Mesenchymal stem cell (in vitro differentiated cells and primary cell): Measurements from ENCODE around the gene ABHD17C.

Source experiments
- DNase-seq: peaks from one replicate; pipeline ENCODE4 v3.0.0-alpha.2; 2013
- H2AFZ ChIP-seq: one replicate; pipeline ENCODE4 v1.6.1; 2013; ENCODE audit warnings: low read depth, mild to moderate bottlenecking, control low read depth, inconsistent platforms, low read length, moderate library complexity
- H2AK5ac ChIP-seq: 2 replicates; pipeline ENCODE4 v1.6.1; 2013; ENCODE audit warnings: low read length, moderate library complexity, mild to moderate bottlenecking, inconsistent platforms; ENCODE audit not compliant: severe bottlenecking
- H2BK120ac ChIP-seq: one replicate; pipeline ENCODE4 v1.6.1; 2013; ENCODE audit warnings: low read depth, mild to moderate bottlenecking, inconsistent platforms, low read length, moderate library complexity
- H2BK12ac ChIP-seq, 2 experiments: one replicate each; pipeline ENCODE4 v1.6.1; 2013; ENCODE audit warnings: inconsistent platforms in 2 of 2, low read length in 2 of 2, mild to moderate bottlenecking in 2 of 2, moderate library complexity in 2 of 2, control low read depth in 1 of 2
- H2BK15ac ChIP-seq: one replicate; pipeline ENCODE4 v1.6.1; 2013; ENCODE audit warnings: mild to moderate bottlenecking, low read depth, inconsistent platforms; ENCODE audit not compliant: poor library complexity, severe bottlenecking
- H2BK5ac ChIP-seq: 2 replicates; pipeline ENCODE4 v1.6.1; 2013; ENCODE audit warnings: low read depth, mild to moderate bottlenecking, low read length, control low read depth, inconsistent platforms; ENCODE audit not compliant: poor library complexity, severe bottlenecking
- H3K14ac ChIP-seq, 2 experiments: one replicate each; pipeline ENCODE4 v1.6.1; 2013; ENCODE audit warnings: inconsistent platforms in 2 of 2, low read length in 2 of 2, control low read depth in 1 of 2, mild to moderate bottlenecking in 1 of 2, moderate library complexity in 1 of 2
- H3K18ac ChIP-seq, 2 experiments: one replicate each; pipeline ENCODE4 v1.6.1; 2013; ENCODE audit warnings: inconsistent platforms in 2 of 2, low read length in 2 of 2, control low read depth in 1 of 2, low read depth in 1 of 2, mild to moderate bottlenecking in 1 of 2
- H3K23ac ChIP-seq, 2 experiments: one replicate each; pipeline ENCODE4 v1.6.1; 2013; ENCODE audit warnings: inconsistent platforms in 2 of 2, low read length in 2 of 2, mild to moderate bottlenecking in 2 of 2, moderate library complexity in 2 of 2, control low read depth in 1 of 2
- H3K27ac ChIP-seq: 2 replicates; pipeline ENCODE4 v1.5.1; 2013; ENCODE audit warnings: mild to moderate bottlenecking, moderate library complexity, low read length, control low read depth, inconsistent platforms; ENCODE audit not compliant: poor library complexity, severe bottlenecking
- H3K27me3 ChIP-seq, 2 experiments: 2 replicates each; pipeline versions ENCODE4 v1.6.1 to v1.7.0; 2013; ENCODE audit warnings: low read length in 2 of 2, mild to moderate bottlenecking in 2 of 2, moderate library complexity in 2 of 2, control low read depth in 1 of 2, inconsistent platforms in 1 of 2; ENCODE audit not compliant: control insufficient read depth in 1 of 2, insufficient read depth in 1 of 2
- H3K36me3 ChIP-seq, 2 experiments: 2 replicates each; pipeline versions ENCODE4 v1.6.1 to v1.7.0; 2013; ENCODE audit warnings: low read length in 2 of 2, control low read depth in 1 of 2, inconsistent platforms in 1 of 2, low read depth in 1 of 2, mild to moderate bottlenecking in 1 of 2; ENCODE audit not compliant: insufficient read depth in 2 of 2, control insufficient read depth in 1 of 2
- H3K4ac ChIP-seq, 2 experiments: one replicate each; pipeline ENCODE4 v1.6.1; 2013; ENCODE audit warnings: inconsistent platforms in 2 of 2, low read length in 2 of 2, mild to moderate bottlenecking in 2 of 2, moderate library complexity in 2 of 2, control low read depth in 1 of 2, low read depth in 1 of 2
- H3K4me1 ChIP-seq: 2 replicates; pipeline ENCODE4 v1.6.1; 2013; ENCODE audit warnings: low read depth, low read length, control low read depth; ENCODE audit not compliant: control insufficient read depth, insufficient read depth
- H3K4me2 ChIP-seq: 2 replicates; pipeline ENCODE4 v1.6.1; 2013; ENCODE audit warnings: low read length, mild to moderate bottlenecking, inconsistent platforms; ENCODE audit not compliant: poor library complexity, severe bottlenecking
- H3K4me3 ChIP-seq, 2 experiments: 2 replicates each; pipeline versions ENCODE4 v1.5.1 to v1.7.0; 2013; ENCODE audit warnings: low read length in 2 of 2, mild to moderate bottlenecking in 2 of 2, control low read depth in 1 of 2, low read depth in 1 of 2; ENCODE audit not compliant: insufficient read depth in 1 of 2
- H3K79me1 ChIP-seq: replicated peaks from 2 replicates; pipeline ENCODE4 v1.6.1; 2013; ENCODE audit warnings: mild to moderate bottlenecking, control low read depth, low read length, inconsistent platforms; ENCODE audit not compliant: poor library complexity, severe bottlenecking
- H3K9ac ChIP-seq: 2 replicates; pipeline ENCODE4 v1.7.0; 2013; ENCODE audit warnings: mild to moderate bottlenecking, low read length, moderate library complexity
- H3K9me3 ChIP-seq: 2 replicates; pipeline ENCODE4 v1.7.0; 2013; ENCODE audit warnings: mild to moderate bottlenecking, low read length; ENCODE audit not compliant: control insufficient read depth
- H4K8ac ChIP-seq: one replicate; pipeline ENCODE4 v1.6.1; 2013; ENCODE audit warnings: inconsistent platforms, mild to moderate bottlenecking, low read length, moderate library complexity
- H4K91ac ChIP-seq: one replicate; pipeline ENCODE4 v1.6.1; 2013; ENCODE audit warnings: mild to moderate bottlenecking, low read length, inconsistent platforms
- WGBS: methylation state at CpG from one replicate; pipeline ENCODE4 v1.1.7; 2013; ENCODE audit warnings: mixed read lengths; 5-methylcytosine and 5-hydroxymethylcytosine counted together

Gene ABHD17C

GRCh38 chr15:80769153-80769828 lies 74.2 kb downstream of the ABHD17C start:
- 85% methylated on average over 7 of the region's 7 CpGs for WGBS
- Histone ChIP-seq H2BK12ac (no peak overlapping the region), H2AK5ac (no peak overlapping the region), H2BK5ac (no peak overlapping the region), H3K23ac (no peak overlapping the region), H2BK15ac (no peak overlapping the region), H3K27me3 (no peaks in the 10 kb centered on the region), H3K9ac (no peak overlapping the region), H2BK120ac (no peak overlapping the region), H3K4me3 (no peak overlapping the region), H3K14ac (no peak overlapping the region), H3K4me1 (no peaks in the 10 kb centered on the region), H3K4me2 (no peak overlapping the region), H3K18ac (no peak overlapping the region), H4K8ac (no peak overlapping the region), H3K36me3 (no peaks in the 10 kb centered on the region), H3K27ac (no peak overlapping the region), H2AFZ (no peak overlapping the region), H4K91ac (no peak overlapping the region), H3K9me3 (no peaks in the 10 kb centered on the region), H3K79me1 (no peaks in the 10 kb centered on the region), H3K4ac (no peak overlapping the region)
- DNase-seq, result no peak

- no peak overlapping the region for H3K4me3 ChIP-seq
- no peak overlapping the region for H3K18ac ChIP-seq
- H3K27me3 ChIP-seq, result no peaks in the 10 kb centered on the region
- no peak overlapping the region for H3K4me2 ChIP-seq
- H4K8ac ChIP-seq, result peak overlapping the region; percentile 49
- H3K79me1 ChIP-seq, result no peaks in the 10 kb centered on the region
- no peak overlapping the region for H2BK5ac ChIP-seq
- H3K4me1 ChIP-seq, result no peaks in the 10 kb centered on the region
- no peak for DNase-seq
- H2BK12ac ChIP-seq, result no peak overlapping the region
- no peaks in the 10 kb centered on the region for H3K9me3 ChIP-seq
- no peak overlapping the region for H4K91ac ChIP-seq
- H2BK120ac ChIP-seq, result no peak overlapping the region
- H2AK5ac ChIP-seq, result no peak overlapping the region
- H3K9ac ChIP-seq, result no peak overlapping the region
- 94% methylated on average over 6 of the region's 7 CpGs for WGBS
- H2AFZ ChIP-seq, result no peak overlapping the region
- H2BK15ac ChIP-seq, result no peak overlapping the region
- no peak overlapping the region for H3K4ac ChIP-seq
- no peaks in the 10 kb centered on the region for H3K36me3 ChIP-seq
- no peak overlapping the region for H3K27ac ChIP-seq
- H3K23ac ChIP-seq, result no peak overlapping the region
- H3K14ac ChIP-seq, result no peak overlapping the region
Measured at GRCh38 chr15:80769829-80770705, 75.0 kb downstream of the ABHD17C start.

DNA sequence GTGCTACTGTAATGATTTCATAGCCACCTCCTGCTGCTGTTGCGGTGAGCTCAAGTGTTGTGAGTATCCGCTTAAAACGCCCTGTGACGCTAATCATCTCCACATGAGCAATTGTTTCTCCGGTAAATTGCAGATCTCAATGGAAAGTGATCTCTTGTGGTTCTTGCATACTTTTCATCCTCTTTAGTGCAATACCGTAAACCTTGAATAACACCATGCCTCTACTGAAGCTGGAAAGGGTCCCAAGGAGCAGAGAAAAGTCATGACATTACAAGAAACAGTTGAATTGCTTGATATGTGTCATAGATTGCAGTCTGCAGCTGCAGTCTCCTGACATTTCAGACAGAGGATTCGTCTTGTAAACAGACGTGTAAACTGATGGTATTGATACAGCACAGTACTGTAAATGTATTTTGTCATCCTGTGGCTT lies 78.0 kb downstream of the ABHD17C start:
- no peak overlapping the region for H3K4me3 ChIP-seq
- no peak overlapping the region for H4K8ac ChIP-seq

GRCh38 chr15:80773792-80774352 lies 78.8 kb downstream of the ABHD17C start:
- H3K36me3 ChIP-seq, result no peaks in the 10 kb centered on the region
- 76% methylated on average over 5 of the region's 5 CpGs for WGBS
- H3K4me1 ChIP-seq, result peaks cover 2% of the 10 kb centered on the region
- no peak overlapping the region for H3K4ac ChIP-seq
- no peak overlapping the region for H2AK5ac ChIP-seq
- H3K18ac ChIP-seq, result no peak overlapping the region
- H3K14ac ChIP-seq, result no peak overlapping the region
- H3K9me3 ChIP-seq, result no peaks in the 10 kb centered on the region
- peak overlapping the region; percentile 39 for H3K9ac ChIP-seq
- no peak overlapping the region for H2BK5ac ChIP-seq
- no peak overlapping the region for H2BK15ac ChIP-seq
- peaks cover 0 to 5% of the 10 kb centered on the region in 2 experiments for H3K27me3 ChIP-seq
- H3K4me3 ChIP-seq, result no peak overlapping the region
- H3K27ac ChIP-seq, result no peak overlapping the region
- no peak overlapping the region for H3K4me2 ChIP-seq
- H4K8ac ChIP-seq, result no peak overlapping the region
- H3K23ac ChIP-seq, result no peak overlapping the region
- no peaks in the 10 kb centered on the region for H3K79me1 ChIP-seq
- H2BK12ac ChIP-seq, result no peak overlapping the region
- H4K91ac ChIP-seq, result no peak overlapping the region
- no peak for DNase-seq
- no peak overlapping the region for H2BK120ac ChIP-seq
- no peak overlapping the region for H2AFZ ChIP-seq

More for the DNA sequence above, 78.0 kb downstream of the ABHD17C start:
- Histone ChIP-seq H2BK15ac (no peak overlapping the region), H2BK120ac (no peak overlapping the region), H3K9me3 (no peaks in the 10 kb centered on the region), H3K79me1 (no peaks in the 10 kb centered on the region), H2BK5ac (no peak overlapping the region), H2AFZ (no peak overlapping the region), H3K14ac (no peak overlapping the region), H3K4ac (no peak overlapping the region), H3K18ac (no peak overlapping the region), H3K4me2 (no peak overlapping the region), H2BK12ac (no peak overlapping the region), H3K27ac (no peak overlapping the region), H3K23ac (no peak overlapping the region), H2AK5ac (no peak overlapping the region), H3K36me3 (no peaks in the 10 kb centered on the region), H3K4me1 (no peaks in the 10 kb centered on the region), H3K9ac (peak overlapping the region; percentile 39), H3K27me3 (no peaks in the 10 kb centered on the region), H4K91ac (no peak overlapping the region)
- DNase-seq, result no peak
- 79% methylated on average over 8 of the region's 8 CpGs for WGBS
